NCI-H2107 treated with DMSO at 0.1 percent for 48 hours (cell line): ENCODE data around the gene BOLL.
A peak's percentile ranks its signal among the peaks of the same experiment; 100 is the strongest.
"Not testable (repeated sequence)": the region's sequence is repeated elsewhere in the genome, so short reads cannot be mapped to it uniquely, and the experiment has no call there.

Experiments
- DNase-seq: peaks from one replicate; lab custom pipeline; 2025; ENCODE audit not compliant: unreplicated experiment; lab: John Stamatoyannopoulos, UW

The BOLL gene

DNA sequence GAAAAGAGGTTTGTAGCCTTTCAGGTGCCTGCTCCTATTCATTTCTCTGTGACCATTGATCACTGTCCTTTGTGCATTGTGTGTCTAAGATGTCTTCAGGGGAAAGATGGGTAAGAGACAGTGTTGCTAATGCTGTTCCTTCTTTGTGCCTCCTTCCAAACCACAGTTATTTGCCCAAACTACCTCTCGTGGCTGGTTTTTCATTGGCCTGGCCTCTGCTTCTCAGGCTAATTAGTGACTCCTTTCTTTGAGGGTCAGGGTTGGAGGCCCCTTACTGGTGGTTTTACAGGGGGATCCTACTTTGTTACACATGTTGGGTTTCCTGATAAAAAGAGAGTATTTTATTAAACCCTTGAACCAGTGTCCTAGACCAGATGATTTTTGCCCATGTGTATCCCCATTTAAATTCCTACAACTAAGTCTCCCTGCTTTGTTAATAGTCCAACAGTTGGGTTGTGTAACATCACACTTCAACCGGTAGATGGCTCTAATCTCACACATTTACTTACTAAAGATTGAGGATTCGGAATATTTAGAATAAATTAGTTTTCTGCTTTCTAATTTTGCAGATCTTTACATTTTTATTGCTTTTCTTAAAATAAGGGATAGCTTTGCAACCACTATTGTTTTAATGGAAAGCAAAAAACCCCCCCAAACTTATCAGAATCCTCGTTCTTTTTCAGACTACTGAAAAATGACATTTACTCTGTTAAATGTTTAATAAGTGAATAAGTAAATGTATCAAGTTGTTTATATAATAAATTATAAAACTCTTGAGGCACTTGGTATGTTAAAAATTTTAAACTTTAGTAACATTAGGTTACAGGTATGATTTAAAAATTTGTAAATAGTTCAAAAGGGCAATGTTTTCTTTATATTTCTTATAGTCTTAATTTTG lies 77.6 kb downstream of the BOLL start:
- DNase-seq, result peak; percentile 45

DNA sequence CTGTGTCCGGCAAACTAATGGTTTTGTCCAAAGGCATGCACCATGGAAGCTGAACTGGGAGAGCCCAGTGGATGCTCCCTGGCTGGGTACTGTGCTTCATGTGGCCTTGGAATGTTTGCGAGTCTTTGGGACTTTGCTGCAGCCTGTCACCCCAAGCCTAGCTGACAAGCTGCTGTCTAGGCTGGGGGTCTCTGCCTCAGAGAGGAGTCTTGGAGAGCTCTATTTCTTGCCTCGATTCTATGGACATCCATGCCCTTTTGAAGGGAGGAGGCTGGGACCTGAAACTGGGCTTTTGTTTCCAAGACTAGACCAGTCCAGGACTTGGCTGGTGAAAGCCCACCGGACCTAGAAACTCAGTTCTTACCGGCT lies 78.3 kb downstream of the BOLL start:
- DNase-seq, result no peak

DNA sequence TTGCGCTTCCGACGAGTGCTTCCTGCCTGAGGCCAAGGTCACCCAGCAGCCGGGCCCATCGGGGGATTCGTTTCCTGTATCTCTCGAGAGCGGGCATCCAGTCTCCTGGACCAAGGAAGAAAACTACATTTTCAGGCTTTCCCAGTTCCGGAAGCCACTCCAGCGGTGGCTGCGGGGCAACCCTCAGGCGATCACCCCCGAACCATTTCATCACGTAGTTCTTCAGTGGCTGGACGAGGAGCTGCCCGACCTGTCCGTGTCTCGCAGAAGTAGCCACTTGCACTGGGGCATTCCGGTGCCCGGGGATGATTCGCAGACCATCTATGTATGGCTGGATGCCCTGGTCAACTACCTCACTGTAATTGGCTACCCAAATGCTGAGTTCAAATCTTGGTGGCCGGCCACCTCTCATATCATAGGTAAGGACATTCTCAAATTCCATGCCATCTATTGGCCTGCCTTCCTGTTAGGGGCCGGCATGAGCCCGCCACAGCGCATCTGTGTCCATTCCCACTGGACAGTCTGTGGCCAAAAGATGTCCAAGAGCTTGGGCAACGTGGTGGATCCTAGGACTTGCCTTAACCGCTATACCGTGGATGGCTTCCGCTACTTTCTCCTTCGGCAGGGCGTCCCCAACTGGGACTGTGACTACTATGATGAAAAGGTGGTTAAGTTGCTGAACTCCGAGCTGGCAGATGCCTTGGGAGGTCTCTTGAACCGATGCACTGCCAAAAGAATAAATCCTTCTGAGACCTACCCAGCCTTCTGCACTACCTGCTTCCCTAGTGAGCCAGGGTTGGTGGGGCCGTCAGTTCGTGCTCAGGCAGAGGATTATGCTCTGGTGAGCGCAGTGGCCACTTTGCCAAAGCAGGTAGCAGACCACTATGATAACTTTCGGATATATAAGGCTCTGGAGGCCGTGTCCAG lies 78.9 kb downstream of the BOLL start:
- no peak for DNase-seq

DNA sequence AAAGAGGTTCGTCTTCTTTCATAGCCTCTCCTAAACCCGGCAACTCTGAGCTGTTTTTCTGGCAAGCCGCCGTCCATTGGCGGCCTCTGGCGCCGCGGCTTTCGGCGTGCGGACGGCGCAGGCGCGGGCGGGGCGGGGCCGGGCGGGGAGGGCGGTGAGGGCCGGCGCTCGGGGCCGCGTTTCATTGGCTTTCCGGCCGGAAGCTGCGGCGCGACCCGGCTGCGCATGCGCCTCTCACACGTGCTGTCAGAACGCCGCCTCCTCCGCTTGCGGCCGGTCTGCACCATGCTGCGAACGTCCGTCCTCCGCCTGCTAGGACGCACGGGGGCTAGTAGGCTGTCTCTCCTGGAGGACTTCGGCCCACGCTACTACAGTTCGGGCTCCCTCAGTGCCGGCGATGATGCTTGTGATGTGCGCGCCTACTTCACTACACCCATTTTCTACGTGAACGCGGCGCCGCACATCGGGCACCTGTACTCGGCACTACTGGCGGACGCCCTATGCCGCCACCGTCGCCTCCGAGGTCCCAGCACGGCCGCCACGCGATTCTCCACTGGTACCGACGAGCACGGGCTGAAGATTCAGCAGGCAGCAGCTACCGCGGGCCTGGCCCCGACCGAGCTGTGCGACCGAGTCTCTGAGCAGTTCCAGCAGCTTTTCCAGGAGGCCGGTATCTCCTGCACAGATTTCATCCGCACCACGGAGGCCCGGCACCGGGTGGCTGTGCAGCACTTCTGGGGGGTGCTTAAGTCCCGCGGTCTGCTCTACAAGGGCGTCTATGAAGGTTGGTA lies 79.8 kb downstream of the BOLL start, which contains the start of gene MARS2:
Gene MARS2, plus strand, starts transcription at position 249 of the 791 bp plus-strand sequence. Its CDS starts 37 bp downstream, at position 286.
- DNase-seq, result peak; percentile 50

DNA sequence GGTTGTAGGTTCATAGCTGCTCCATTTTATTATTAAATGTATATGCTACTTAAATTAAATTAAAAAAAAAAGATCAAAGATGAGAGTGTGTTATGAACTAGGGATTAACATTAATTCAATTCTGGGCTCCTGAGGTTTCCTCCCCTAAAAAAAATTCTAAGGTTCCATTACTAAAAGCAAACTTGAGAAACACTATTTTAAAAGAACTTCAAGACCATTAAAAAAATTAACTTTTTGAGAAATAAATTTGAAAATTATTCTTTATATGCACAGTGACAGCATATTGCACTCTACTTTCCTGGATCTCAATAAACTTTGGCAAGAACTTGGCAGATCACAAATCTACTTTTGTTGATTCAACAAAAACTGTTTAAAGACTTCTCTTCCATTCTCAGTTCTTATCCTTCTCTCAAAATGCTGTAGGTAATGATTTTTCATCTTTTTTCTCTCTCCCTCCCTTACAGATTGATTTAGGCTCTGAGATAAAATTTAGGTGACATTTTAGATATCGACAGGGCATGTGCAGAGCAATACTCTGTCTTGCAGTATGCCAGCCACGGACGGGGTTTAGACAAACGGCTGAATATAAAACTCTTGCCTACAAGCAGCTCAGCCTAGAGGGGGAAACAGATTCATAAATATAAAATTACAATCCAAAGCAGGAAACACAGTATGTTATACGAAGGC lies 80.5 kb downstream of the BOLL start:
- no peak for DNase-seq

GRCh38 chr2:197700960-197701359 lies 84.2 kb downstream of the BOLL start:
- no peak for DNase-seq

GRCh38 chr2:197699724-197700123 lies 85.4 kb downstream of the BOLL start:
- not testable (repeated sequence) for DNase-seq

GRCh38 chr2:197696571-197696970 lies 88.5 kb downstream of the BOLL start:
- DNase-seq, result not testable (repeated sequence)

- DNase-seq, result not testable (repeated sequence)
Measured at GRCh38 chr2:197695971-197696370, 89.1 kb downstream of the BOLL start.

GRCh38 chr2:197695206-197695605 lies 89.9 kb downstream of the BOLL start:
- not testable (repeated sequence) for DNase-seq

- no peak for DNase-seq
Measured at GRCh38 chr2:197677483-197677882, 107.6 kb downstream of the BOLL start.

DNA sequence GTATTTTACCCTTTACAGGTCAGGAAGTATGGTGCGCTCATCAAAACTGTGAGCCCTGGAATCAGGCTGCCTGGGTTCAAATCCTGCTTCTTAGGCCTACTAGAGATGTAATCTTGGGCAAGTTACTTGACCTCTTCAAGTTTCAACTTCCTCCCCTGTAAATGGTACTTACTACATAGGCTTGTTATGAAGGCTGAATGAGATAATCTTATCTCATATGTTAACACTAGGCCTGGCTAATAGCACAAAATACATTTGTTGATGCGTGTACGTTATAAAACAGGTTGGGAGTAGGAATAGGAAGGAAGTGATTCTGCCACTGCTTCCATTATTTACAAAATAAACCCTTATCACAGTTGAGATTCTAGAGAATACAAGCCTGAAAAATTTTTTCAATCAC lies 108.1 kb downstream of the BOLL start:
- DNase-seq, result no peak
